HG02759 (cell line): Measurements from ENCODE around the gene NOD1.
A peak's percentile ranks its signal among the peaks of the same experiment; 100 is the strongest.

Experiments
- ATAC-seq: cut with Tn5 transposase; IDR thresholded peaks from one replicate; pipeline ENCODE4 v1.9.1; 2021; ENCODE audit warnings: mild to moderate bottlenecking, moderate library complexity; ENCODE audit not compliant: unreplicated experiment

NOD1 gene

GRCh38 chr7:30450240-30450982 is 28.2 kb downstream of the NOD1 start:
- no peak for ATAC-seq

GRCh38 chr7:30448461-30449189 is 30.0 kb downstream of the NOD1 start:
- ATAC-seq, result no peak

DNA sequence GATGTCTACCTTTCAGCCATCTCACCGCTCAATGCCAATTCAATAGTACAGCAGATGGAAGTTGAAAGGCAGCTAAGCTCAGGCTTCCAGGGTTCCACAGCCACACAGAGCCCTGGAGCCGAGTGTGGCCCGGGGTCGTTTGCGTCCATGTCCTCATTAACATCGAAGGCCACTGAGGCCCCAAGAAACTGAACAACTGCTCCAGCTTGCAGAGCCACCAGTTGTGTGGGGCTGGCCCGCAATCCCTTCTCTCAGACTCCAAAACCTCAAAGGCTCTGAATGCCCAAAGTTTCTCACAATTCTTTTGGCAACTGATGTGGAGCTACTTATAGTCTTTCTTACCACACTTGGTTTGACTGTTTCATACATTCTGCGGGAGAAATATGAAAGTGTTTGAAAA is 31.1 kb downstream of the NOD1 start:
- no peak for ATAC-seq

GRCh38 chr7:30446266-30446665 is 32.3 kb downstream of the NOD1 start:
- no peak for ATAC-seq

DNA sequence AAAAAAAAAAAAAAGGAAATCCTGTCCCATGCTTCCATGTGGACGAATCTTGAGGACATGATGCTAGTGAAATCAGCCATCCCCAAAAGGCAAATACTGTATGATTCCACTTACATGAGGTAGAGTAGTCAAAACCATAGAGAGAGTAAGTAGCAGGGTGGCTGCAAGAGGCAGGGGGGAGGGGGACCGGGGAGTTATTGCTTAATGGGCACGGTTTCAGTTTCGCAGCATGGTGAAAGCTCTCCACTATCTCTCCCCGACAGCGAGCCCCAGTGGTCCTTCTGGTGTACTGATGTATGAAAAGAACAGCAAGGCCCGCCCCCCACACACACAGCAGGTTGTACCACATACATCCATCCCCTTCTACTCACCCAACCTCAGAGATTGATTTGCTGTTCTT is 32.8 kb downstream of the NOD1 start:
- peak; percentile 99 for ATAC-seq

GRCh38 chr7:30437823-30438574 is 40.6 kb downstream of the NOD1 start:
- no peak for ATAC-seq

GRCh38 chr7:30436518-30436917 is 42.1 kb downstream of the NOD1 start:
- no peak for ATAC-seq

GRCh38 chr7:30436046-30436445 is 42.5 kb downstream of the NOD1 start:
- no peak for ATAC-seq

- peak; percentile 51 for ATAC-seq
Observed at GRCh38 chr7:30434140-30434799, 44.3 kb downstream of the NOD1 start.

DNA sequence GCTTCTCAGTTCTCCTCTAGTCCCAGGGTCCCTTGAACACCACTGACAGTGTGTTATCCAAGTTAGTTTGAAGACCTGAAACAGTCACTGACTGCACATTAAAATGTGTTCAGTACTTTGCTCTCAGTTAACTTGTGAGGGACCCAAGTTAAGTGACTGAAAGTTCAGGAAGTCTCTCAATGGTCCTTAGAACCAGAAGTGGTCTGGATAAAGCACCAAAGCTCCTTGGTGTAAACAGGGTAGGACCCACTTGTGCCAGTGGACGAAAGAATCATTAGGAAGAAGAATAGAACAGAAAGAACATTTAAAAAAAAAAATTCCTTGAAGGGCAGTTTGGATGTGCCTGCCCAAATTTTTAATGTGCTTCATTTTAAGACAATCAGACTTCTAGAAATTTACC is 45.1 kb downstream of the NOD1 start:
- no peak for ATAC-seq

DNA sequence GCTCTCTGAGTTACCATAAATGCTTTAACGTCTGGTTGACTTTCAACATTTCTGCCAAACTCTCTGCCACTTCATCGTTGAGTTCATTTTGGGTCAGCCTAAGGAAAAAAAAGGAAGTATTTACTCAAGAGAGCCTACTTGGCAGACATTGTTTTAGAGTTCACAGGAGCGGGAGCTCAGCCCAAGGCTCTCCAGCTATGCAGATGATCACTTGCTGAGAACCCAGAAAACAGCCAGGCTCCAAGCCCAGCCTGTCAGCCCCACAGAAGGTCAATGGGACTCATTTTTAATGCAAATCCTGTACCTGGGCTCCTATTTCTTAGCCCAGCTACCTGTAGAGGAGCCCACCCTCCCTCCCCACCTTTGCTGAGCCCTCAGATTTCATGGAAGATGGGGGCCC is 45.5 kb downstream of the NOD1 start:
- no peak for ATAC-seq

- ATAC-seq, result no peak
Observed at GRCh38 chr7:30430777-30431176, 47.8 kb downstream of the NOD1 start.

GRCh38 chr7:30430276-30430675 is 48.3 kb downstream of the NOD1 start:
- no peak for ATAC-seq

GRCh38 chr7:30429156-30429530 is 49.4 kb downstream of the NOD1 start:
- no peak for ATAC-seq

DNA sequence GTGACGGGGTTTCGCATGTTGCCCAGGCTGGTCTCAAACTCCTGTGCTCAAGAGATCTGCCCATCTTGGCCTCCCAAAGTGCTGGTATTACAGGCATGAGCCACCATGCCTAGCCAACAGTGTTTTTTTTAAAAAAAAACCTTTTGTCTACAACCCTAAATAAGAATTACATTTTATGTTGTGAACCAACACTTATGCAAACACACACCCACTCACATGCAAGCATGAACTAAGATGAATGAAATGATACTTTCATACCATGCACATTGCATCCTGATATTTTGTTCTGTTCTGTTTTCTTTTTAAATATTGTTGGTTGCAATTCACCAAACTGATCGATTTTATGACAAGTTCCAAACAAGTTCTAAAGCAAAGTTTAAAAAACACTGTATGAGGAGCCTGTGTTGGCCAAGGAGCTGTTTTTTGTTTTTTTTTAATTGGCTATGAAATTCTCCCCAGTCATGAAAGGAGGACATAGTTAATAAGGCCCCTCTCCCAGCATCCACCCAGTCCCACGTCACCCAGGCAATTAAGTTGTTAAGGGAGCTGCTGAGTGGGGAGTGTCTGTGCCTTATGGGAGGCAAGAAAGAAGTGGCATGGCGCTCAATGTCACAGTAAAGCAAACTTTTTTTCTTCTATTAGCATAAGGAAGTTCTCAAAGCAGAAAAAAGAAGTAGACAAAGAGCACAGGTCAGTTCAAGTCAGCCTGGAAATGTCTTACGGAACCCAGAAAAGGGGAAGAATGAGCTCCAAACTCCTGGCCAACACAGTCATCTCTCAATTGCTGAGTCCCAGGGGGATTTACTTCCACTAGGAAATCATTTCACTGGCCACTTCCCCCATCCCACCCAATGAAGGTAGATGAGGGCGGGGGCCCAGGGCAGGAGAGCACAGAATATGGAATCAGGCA is 50.1 kb downstream of the NOD1 start:
- no peak for ATAC-seq

DNA sequence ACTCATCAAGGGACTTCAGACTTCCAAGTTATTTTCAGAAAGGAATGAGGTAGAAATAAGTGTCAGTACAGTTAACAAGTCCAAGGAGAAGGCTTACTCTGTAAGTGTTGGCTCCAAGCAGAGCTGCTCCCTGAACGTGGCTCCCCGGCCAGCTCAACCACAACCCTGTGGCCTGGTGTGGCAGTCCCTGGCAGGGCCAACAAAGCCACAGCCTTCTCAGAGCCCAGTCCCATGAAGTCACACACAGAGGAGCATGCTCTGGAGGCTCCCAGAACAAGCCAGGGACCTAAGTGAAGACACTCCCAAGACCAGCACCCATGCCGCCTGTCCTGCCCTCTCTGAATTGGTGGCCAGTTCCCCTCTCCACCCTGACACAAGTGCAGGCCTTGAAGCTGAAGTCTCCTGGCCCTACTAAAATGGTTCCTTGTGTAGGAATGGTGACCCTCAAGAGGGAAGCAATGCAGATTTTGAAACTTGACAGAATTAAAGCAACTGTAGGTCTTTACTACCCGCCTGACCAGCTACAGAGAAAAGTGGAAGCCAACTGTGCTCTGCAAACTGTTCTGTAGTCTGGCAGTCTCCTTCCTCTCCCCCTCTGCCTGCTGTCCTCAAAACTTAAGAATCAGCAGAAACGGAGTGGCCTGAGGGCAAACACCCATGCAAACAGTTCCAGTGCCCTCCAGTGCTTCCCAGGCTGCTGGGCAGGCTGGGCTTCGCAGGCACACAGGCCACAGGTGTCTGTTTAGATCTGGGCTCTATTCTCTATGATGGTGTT is 51.1 kb downstream of the NOD1 start:
- ATAC-seq, result no peak

- no peak for ATAC-seq
Observed at GRCh38 chr7:30424506-30424905, 54.1 kb downstream of the NOD1 start.

DNA sequence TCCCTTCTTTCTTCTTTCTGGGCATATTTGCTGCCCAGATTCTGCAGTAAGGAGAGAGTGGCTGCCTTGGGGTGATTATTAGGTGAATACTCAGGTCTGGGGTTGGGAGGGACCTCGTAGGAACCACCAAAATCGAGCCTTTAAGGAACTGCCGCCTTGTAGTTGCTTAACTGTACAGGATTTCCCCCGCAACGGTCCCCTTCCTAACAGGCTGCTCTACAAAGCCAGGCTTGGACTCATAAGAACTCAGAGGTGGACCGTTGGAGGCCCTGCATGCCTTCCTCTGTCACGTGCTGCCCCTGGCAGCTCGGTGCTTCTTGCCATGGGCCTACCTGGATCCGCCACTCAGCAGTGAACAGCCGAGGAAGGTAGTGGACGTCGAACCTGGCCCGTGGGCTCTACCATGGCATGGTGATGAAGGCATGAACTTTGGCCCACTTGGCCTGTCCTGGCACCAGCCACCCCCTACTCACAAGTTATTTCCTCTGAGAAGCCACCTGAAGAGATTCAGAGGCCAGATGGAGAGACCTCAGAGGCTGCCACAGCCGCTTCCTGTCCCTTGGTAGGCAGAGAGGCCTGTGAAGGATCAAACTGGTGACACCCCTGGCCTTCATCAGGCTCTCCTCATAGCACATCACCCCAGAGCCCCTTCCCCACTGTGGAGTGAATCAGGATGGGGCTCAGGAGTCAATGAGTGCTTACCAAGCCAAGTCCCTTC is 54.6 kb downstream of the NOD1 start:
- ATAC-seq, result no peak

GRCh38 chr7:30422922-30423321 is 55.7 kb downstream of the NOD1 start:
- ATAC-seq, result no peak
